Adrenal gland (tissue), 5 donors: ENCODE data around the gene TNFRSF19.

Source experiments
- POLR2A ChIP-seq, 2 donors: fragments of 450-650 bp; IDR thresholded peaks; one replicate each; pipeline ENCODE4 v1.6.1; 2017; ENCODE audit warnings: antibody characterized with exemption in 2 of 2, mild to moderate bottlenecking in 2 of 2, moderate library complexity in 1 of 2
- TF ChIP-seq, protein P1 (sequence below), 6 experiments: fragments of 450-650 bp in 4 of 6; fragments of 200-600 bp in 2 of 6; sonication (generic) in 1 of 6; IDR thresholded peaks; 1 replicate in 5 of 6; 2 replicates in 1 of 6; pipeline versions ENCODE4 v1.5.1 to v1.8.0; 2016 to 2021; ENCODE audit warnings: antibody characterized with exemption in 6 of 6, mild to moderate bottlenecking in 2 of 6, moderate library complexity in 1 of 6
- donor health status: DM: no; HTN: no; CAD: no.

DNA sequence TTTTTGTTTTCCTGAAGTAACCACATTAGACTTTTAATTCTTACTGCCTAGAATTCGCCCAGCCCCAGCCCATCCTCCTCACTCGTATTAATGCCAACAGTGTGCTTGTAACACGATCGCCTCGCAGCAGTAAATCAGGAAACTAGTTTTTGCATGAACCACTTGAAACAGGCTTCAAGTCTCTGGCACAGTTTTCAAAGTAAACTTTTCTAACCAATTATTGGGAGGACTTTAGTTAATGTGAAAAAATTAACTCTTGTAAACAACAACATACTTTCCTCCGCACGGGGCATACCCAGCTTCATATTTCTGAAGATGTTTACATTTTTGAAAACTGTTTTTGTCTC is 39.2 kb downstream of the TNFRSF19 start:
- TF ChIP-seq, protein P1, sequence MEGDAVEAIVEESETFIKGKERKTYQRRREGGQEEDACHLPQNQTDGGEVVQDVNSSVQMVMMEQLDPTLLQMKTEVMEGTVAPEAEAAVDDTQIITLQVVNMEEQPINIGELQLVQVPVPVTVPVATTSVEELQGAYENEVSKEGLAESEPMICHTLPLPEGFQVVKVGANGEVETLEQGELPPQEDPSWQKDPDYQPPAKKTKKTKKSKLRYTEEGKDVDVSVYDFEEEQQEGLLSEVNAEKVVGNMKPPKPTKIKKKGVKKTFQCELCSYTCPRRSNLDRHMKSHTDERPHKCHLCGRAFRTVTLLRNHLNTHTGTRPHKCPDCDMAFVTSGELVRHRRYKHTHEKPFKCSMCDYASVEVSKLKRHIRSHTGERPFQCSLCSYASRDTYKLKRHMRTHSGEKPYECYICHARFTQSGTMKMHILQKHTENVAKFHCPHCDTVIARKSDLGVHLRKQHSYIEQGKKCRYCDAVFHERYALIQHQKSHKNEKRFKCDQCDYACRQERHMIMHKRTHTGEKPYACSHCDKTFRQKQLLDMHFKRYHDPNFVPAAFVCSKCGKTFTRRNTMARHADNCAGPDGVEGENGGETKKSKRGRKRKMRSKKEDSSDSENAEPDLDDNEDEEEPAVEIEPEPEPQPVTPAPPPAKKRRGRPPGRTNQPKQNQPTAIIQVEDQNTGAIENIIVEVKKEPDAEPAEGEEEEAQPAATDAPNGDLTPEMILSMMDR (IDR thresholded peaks at IDR 0.05) = no peak
- TF ChIP-seq POLR2A (IDR thresholded peaks at IDR 0.05) = no peak
